BLaER1 treated with 17β-estradiol and CSF1 and Interleukin-3, amounts not matched to agents 10 nM and 100 nM (cell line): ENCODE measurements around the gene DOCK9.
A peak's percentile ranks its signal among the peaks of the same experiment; 100 is the strongest.
"Not testable (repeated sequence)": the region's sequence is repeated elsewhere in the genome, so short reads cannot be mapped to it uniquely, and the experiment has no call there.

Experiments
- H3K27ac ChIP-seq, 11 experiments: shearing (Covaris generic); formaldehyde crosslinking; 2 replicates each; pipeline ENCODE4 v1.8.1; 2022
- H3K27me3 ChIP-seq, 11 experiments: shearing (Covaris generic); formaldehyde crosslinking; 2 replicates each; pipeline ENCODE4 v1.8.1; 2022
- H3K36me3 ChIP-seq, 11 experiments: shearing (Covaris generic); formaldehyde crosslinking; 2 replicates each; pipeline ENCODE4 v1.8.1; 2022
- H3K4me1 ChIP-seq, 10 experiments: shearing (Covaris generic); formaldehyde crosslinking; 2 replicates each; pipeline ENCODE4 v1.8.1; 2022
- H3K4me2 ChIP-seq, 11 experiments: shearing (Covaris generic); formaldehyde crosslinking; 2 replicates each; pipeline ENCODE4 v1.8.1; 2022
- H3K4me3 ChIP-seq, 10 experiments: shearing (Covaris generic); formaldehyde crosslinking; 2 replicates each; pipeline ENCODE4 v1.8.1; 2022
- H3K9ac ChIP-seq, 11 experiments: shearing (Covaris generic); formaldehyde crosslinking; 2 replicates each; pipeline ENCODE4 v1.8.1; 2022
- H3K9me3 ChIP-seq, 11 experiments: shearing (Covaris generic); formaldehyde crosslinking; replicated peaks in 1 of 11; 2 replicates each; pipeline ENCODE4 v1.8.1; 2022
- H4K20me1 ChIP-seq, 11 experiments: shearing (Covaris generic); formaldehyde crosslinking; 2 replicates each; pipeline ENCODE4 v1.8.1; 2022
- Cebpa-rat ChIP-seq, 11 experiments: shearing (Covaris generic); IDR thresholded peaks; 2 replicates each; pipeline ENCODE4 v1.8.1; 2022

Gene DOCK9

DNA sequence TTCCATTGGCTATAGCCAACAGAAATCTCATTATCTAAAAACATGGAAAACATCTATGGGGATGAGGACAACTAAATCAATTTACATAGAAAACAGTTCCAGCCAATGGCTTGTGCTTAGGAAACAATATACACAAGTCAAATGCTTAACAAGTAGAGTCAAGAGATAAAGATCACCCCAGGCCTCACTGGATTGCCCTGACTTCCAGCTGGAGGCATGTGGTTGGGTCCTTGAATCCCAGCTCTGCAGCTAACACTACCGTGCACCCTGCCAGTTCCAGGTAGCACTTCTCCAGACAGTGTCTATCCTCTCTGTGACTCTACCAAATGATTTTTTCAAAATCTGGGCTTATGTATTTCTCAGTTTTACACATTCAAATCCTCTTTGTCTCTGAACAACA, 80.2 kb downstream of the DOCK9 start:
- H3K27me3 ChIP-seq = no peaks in the 10 kb centered on the region
- no peak overlapping the region for H3K4me2 ChIP-seq
- no peaks in the 10 kb centered on the region for H4K20me1 ChIP-seq
- no peak for TF ChIP-seq Cebpa-rat (IDR thresholded peaks at IDR 0.05)
- no peak overlapping the region for H3K9ac ChIP-seq
- H3K4me3 ChIP-seq = no peak overlapping the region
- peaks cover 6 to 11% (median 8%) of the 10 kb centered on the region in 10 experiments; a peak in 17 of 20 replicates for H3K4me1 ChIP-seq
- no peaks in the 10 kb centered on the region for H3K9me3 ChIP-seq
- no peak overlapping the region for H3K27ac ChIP-seq
- H3K36me3 ChIP-seq = peaks cover 0 to 36% (median 4%) of the 10 kb centered on the region in 11 experiments; a peak in 6 of 22 replicates

- Histone ChIP-seq H4K20me1 (no peaks in the 10 kb centered on the region), H3K9ac (no peak overlapping the region), H3K4me3 (no peak overlapping the region), H3K27ac (no peak overlapping the region), H3K9me3 (no peaks in the 10 kb centered on the region), H3K27me3 (no peaks in the 10 kb centered on the region), H3K36me3 (peaks cover 0 to 28% (median 0%) of the 10 kb centered on the region in 11 experiments; a peak in 3 of 22 replicates), H3K4me2 (no peak overlapping the region), H3K4me1 (peaks cover 9 to 16% (median 13%) of the 10 kb centered on the region in 10 experiments; a peak in 17 of 20 replicates)
- TF ChIP-seq Cebpa-rat (IDR thresholded peaks at IDR 0.05) = no peak
Observed at GRCh38 chr13:98896868-98897144, 81.1 kb downstream of the DOCK9 start.

- Histone ChIP-seq H3K4me2 (no peak overlapping the region), H3K9ac (no peak overlapping the region), H3K27ac (no peak overlapping the region), H4K20me1 (no peaks in the 10 kb centered on the region), H3K36me3 (peaks cover 0 to 28% (median 0%) of the 10 kb centered on the region in 11 experiments; a peak in 3 of 22 replicates), H3K4me1 (peaks cover 9 to 16% (median 13%) of the 10 kb centered on the region in 10 experiments; a peak in 17 of 20 replicates), H3K27me3 (no peaks in the 10 kb centered on the region), H3K9me3 (no peaks in the 10 kb centered on the region), H3K4me3 (no peak overlapping the region)
- TF ChIP-seq Cebpa-rat (IDR thresholded peaks at IDR 0.05) = no peak
Observed at GRCh38 chr13:98896083-98896867, 81.6 kb downstream of the DOCK9 start.

GRCh38 chr13:98894814-98895213, 83.0 kb downstream of the DOCK9 start:
- Histone ChIP-seq H3K4me1 (peaks cover 9 to 16% (median 13%) of the 10 kb centered on the region in 10 experiments; a peak in 17 of 20 replicates), H3K36me3 (peaks cover 0 to 24% (median 0%) of the 10 kb centered on the region in 11 experiments; a peak in 2 of 22 replicates)
- not testable (repeated sequence) for H3K4me3 ChIP-seq, H3K27me3 ChIP-seq, H3K27ac ChIP-seq, H3K4me2 ChIP-seq, H4K20me1 ChIP-seq, H3K9ac ChIP-seq, H3K9me3 ChIP-seq

- H3K4me2 ChIP-seq = peak overlapping the region; percentile 13 to 59 (median 42); a peak in 14 of 22 replicates
- H3K27me3 ChIP-seq = no peaks in the 10 kb centered on the region
- H3K4me3 ChIP-seq = no peak overlapping the region
- H3K36me3 ChIP-seq = peaks cover 0 to 24% (median 0%) of the 10 kb centered on the region in 11 experiments; a peak in 1 of 22 replicates
- H3K27ac ChIP-seq = no peak overlapping the region
- H3K9ac ChIP-seq = no peak overlapping the region
- TF ChIP-seq Cebpa-rat (IDR thresholded peaks at IDR 0.05) = no peak
- H4K20me1 ChIP-seq = no peaks in the 10 kb centered on the region
- peaks cover 9 to 16% (median 13%) of the 10 kb centered on the region in 10 experiments; a peak in 17 of 20 replicates for H3K4me1 ChIP-seq
- H3K9me3 ChIP-seq = no peaks in the 10 kb centered on the region
Observed at GRCh38 chr13:98893371-98893770, 84.5 kb downstream of the DOCK9 start.

DNA sequence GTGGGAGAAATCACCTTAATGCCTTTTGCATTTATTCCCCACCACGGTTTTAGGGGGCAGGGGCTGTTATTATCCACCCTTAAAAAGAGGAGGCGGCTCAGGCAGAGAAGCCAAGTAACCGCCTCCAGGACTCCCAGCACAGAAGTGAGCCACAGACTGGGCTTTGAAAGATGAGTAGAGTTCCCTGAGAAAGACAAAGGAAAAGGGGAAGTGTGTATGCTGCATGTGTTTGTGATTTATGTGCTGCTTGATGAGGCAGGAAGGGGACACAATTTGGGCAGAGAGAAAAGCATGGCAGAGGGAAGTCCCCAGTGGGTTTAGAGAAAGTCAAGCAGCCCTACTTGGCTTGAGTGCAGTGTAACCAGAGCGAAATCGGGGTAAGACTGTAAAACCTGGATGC, 85.0 kb downstream of the DOCK9 start:
- Histone ChIP-seq H3K27ac (peak overlapping the region in 5 of 11 experiments; percentile 29 to 53 (median 46); a peak in 5 of 22 replicates), H3K27me3 (no peaks in the 10 kb centered on the region), H3K4me3 (no peak overlapping the region), H4K20me1 (no peaks in the 10 kb centered on the region), H3K9me3 (no peaks in the 10 kb centered on the region), H3K36me3 (peaks cover 0 to 20% (median 0%) of the 10 kb centered on the region in 11 experiments; a peak in 1 of 22 replicates), H3K9ac (no peak overlapping the region), H3K4me1 (peaks cover 9 to 16% (median 13%) of the 10 kb centered on the region in 10 experiments; a peak in 17 of 20 replicates), H3K4me2 (peak overlapping the region; percentile 13 to 59 (median 42); a peak in 21 of 22 replicates)
- no peak for TF ChIP-seq Cebpa-rat (IDR thresholded peaks at IDR 0.05)

DNA sequence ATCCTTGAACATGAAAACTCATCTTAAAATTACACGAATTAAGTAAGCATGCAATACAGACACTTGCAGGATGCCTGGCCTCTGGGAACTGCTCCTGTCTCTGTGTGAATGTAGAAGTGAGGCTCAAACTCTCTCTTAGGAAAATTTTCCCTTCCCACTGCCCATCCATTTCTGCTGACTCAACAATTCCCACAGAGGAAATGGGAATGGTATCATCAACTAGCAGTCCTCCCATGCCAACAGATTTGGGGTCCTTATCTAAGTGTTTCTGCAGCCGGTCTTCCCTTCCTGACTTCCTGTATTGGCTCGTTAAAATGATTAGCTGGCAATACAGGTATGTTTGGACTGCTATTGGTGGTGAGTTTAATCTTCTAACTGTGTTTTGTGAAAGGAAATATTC, 85.8 kb downstream of the DOCK9 start:
- H3K4me3 ChIP-seq = no peak overlapping the region
- H3K9ac ChIP-seq = no peak overlapping the region
- 0 out of 22 replicates have a peak, but pooled peaks cover 0 to 12% (median 0%) of the 10 kb centered on the region in 11 experiments for H3K36me3 ChIP-seq
- 0 out of 22 replicates have a peak overlapping the region, but pooled peaks of 1 of the 11 experiments have one; percentile 56 for H3K4me2 ChIP-seq
- TF ChIP-seq Cebpa-rat (IDR thresholded peaks at IDR 0.05) = no peak
- no peaks in the 10 kb centered on the region for H3K27me3 ChIP-seq
- H3K4me1 ChIP-seq = peaks cover 9 to 16% (median 13%) of the 10 kb centered on the region in 10 experiments; a peak in 17 of 20 replicates
- no peak overlapping the region; a peak in 1 of 22 replicates for H3K27ac ChIP-seq
- H3K9me3 ChIP-seq = no peaks in the 10 kb centered on the region
- no peaks in the 10 kb centered on the region for H4K20me1 ChIP-seq

GRCh38 chr13:98890925-98891324, 86.9 kb downstream of the DOCK9 start:
- Histone ChIP-seq H3K4me1 (peaks cover 9 to 16% (median 13%) of the 10 kb centered on the region in 10 experiments; a peak in 17 of 20 replicates), H3K4me3 (no peak overlapping the region), H3K27ac (no peak overlapping the region)

DNA sequence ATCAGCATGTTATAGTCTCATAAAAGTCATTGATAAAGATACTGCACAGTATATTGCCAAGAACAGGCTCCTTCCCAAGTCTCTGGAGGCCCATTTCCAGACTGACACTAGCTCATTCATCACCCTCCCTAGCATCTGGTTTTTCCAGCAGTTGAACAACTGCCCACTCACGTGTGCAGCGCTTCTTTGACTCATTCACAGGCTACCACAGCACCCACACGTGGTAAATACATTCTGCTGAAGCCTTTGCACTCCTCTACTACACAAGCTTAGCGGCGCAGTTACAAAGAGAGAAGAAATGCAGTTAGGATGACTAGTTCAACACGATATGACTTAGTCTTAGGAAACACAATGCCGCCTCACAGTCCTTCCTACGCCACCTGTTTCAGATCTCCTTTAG, 87.7 kb downstream of the DOCK9 start:
- no peak for TF ChIP-seq Cebpa-rat (IDR thresholded peaks at IDR 0.05)
- Histone ChIP-seq H3K4me1 (peaks cover 9 to 16% (median 13%) of the 10 kb centered on the region in 10 experiments; a peak in 17 of 20 replicates), H3K4me2 (no peak overlapping the region)

More at GRCh38 chr13:98890925-98891324, 86.9 kb downstream of the DOCK9 start:
- no peak overlapping the region for H3K9ac ChIP-seq
- no peak for TF ChIP-seq Cebpa-rat (IDR thresholded peaks at IDR 0.05)
- no peaks in the 10 kb centered on the region for H4K20me1 ChIP-seq
- no peak overlapping the region for H3K4me2 ChIP-seq
- H3K9me3 ChIP-seq = no peaks in the 10 kb centered on the region
- H3K27me3 ChIP-seq = no peaks in the 10 kb centered on the region
- peaks cover 0 to 5% (median 0%) of the 10 kb centered on the region in 11 experiments; a peak in 1 of 22 replicates for H3K36me3 ChIP-seq

More for the DNA sequence above, 87.7 kb downstream of the DOCK9 start:
- no peak overlapping the region for H3K4me3 ChIP-seq
- no peaks in the 10 kb centered on the region for H4K20me1 ChIP-seq
- no peak overlapping the region for H3K27ac ChIP-seq
- H3K27me3 ChIP-seq = no peaks in the 10 kb centered on the region
- peaks cover 0 to 6% (median 2%) of the 10 kb centered on the region in 11 experiments; a peak in 8 of 22 replicates for H3K36me3 ChIP-seq
- H3K9ac ChIP-seq = no peak overlapping the region
- no peaks in the 10 kb centered on the region for H3K9me3 ChIP-seq
